KMS-11 (cell line): ENCODE data around the gene TSPEAR.

Experiments
- H2AFZ ChIP-seq: fragments of 200-600 bp; sonication (generic); 2 replicates; pipeline ENCODE4 v1.6.1; 2016; ENCODE audit warnings: antibody characterized with exemption, mixed run types, low read depth
- H3K27ac ChIP-seq: fragments of 200-600 bp; sonication (generic); 2 replicates; pipeline ENCODE4 v1.6.1; 2016; ENCODE audit warnings: mild to moderate bottlenecking, mixed run types
- H3K27me3 ChIP-seq: fragments of 200-600 bp; sonication (generic); 2 replicates; pipeline ENCODE4 v1.6.1; 2017; ENCODE audit warnings: mild to moderate bottlenecking, low read depth, mixed run types, moderate library complexity; ENCODE audit not compliant: insufficient read depth
- H3K36me3 ChIP-seq: fragments of 200-600 bp; sonication (generic); 2 replicates; pipeline ENCODE4 v1.6.1; 2017; ENCODE audit warnings: mild to moderate bottlenecking, mixed run types; ENCODE audit not compliant: insufficient read depth
- H3K4me1 ChIP-seq: fragments of 200-600 bp; sonication (generic); 2 replicates; pipeline ENCODE4 v1.6.1; 2016; ENCODE audit warnings: mild to moderate bottlenecking, low read depth, mixed run types; ENCODE audit not compliant: poor library complexity, severe bottlenecking
- H3K4me2 ChIP-seq: fragments of 200-600 bp; sonication (generic); 2 replicates; pipeline ENCODE4 v1.7.0; 2016; ENCODE audit warnings: mild to moderate bottlenecking, mixed run types
- H3K4me3 ChIP-seq: fragments of 200-600 bp; sonication (generic); IDR thresholded peaks from 2 replicates; pipeline ENCODE4 v1.6.1; 2017; ENCODE audit warnings: low read depth, low read length, mixed read lengths; ENCODE audit not compliant: insufficient read depth
- H3K79me2 ChIP-seq: fragments of 200-600 bp; sonication (generic); 2 replicates; pipeline ENCODE4 v1.6.1; 2016; ENCODE audit warnings: low read depth, mixed run types; ENCODE audit not compliant: insufficient read depth
- H3K9ac ChIP-seq: fragments of 200-600 bp; sonication (generic); 2 replicates; pipeline ENCODE4 v1.6.1; 2016; ENCODE audit warnings: mild to moderate bottlenecking, mixed run types
- H4K20me1 ChIP-seq: fragments of 200-600 bp; sonication (generic); 2 replicates; pipeline ENCODE4 v1.6.1; 2016; ENCODE audit warnings: mild to moderate bottlenecking, mixed run types; ENCODE audit not compliant: insufficient read depth
- CTCF ChIP-seq: fragments of 200-600 bp; sonication (generic); conservative IDR thresholded peaks from 2 replicates; pipeline ENCODE4 v1.6.1; 2017; ENCODE audit warnings: low read depth, mild to moderate bottlenecking, antibody characterized with exemption, low read length, moderate library complexity, mixed read lengths

The TSPEAR gene

GRCh38 chr21:44530221-44530902, 181.0 kb downstream of the TSPEAR start:
- H3K4me1 ChIP-seq = no peaks in the 10 kb centered on the region
- no peak overlapping the region for H3K4me3 ChIP-seq
- H2AFZ ChIP-seq = no peak overlapping the region
- H3K9ac ChIP-seq = no peak overlapping the region
- no peak overlapping the region for H3K27ac ChIP-seq
- TF ChIP-seq CTCF = no peak
- H3K36me3 ChIP-seq = no peaks in the 10 kb centered on the region
- no peaks in the 10 kb centered on the region for H4K20me1 ChIP-seq
- no peaks in the 10 kb centered on the region for H3K79me2 ChIP-seq
- no peak overlapping the region for H3K4me2 ChIP-seq
- peaks cover 51% of the 10 kb centered on the region for H3K27me3 ChIP-seq

GRCh38 chr21:44529503-44530125, 181.8 kb downstream of the TSPEAR start:
- H3K4me3 ChIP-seq = no peak overlapping the region
- no peak overlapping the region for H3K4me2 ChIP-seq
- no peaks in the 10 kb centered on the region for H4K20me1 ChIP-seq
- no peak overlapping the region for H2AFZ ChIP-seq
- no peaks in the 10 kb centered on the region for H3K79me2 ChIP-seq
- no peak overlapping the region for H3K9ac ChIP-seq
- no peaks in the 10 kb centered on the region for H3K4me1 ChIP-seq
- no peak for TF ChIP-seq CTCF
- no peaks in the 10 kb centered on the region for H3K36me3 ChIP-seq
- no peak overlapping the region for H3K27ac ChIP-seq
- peaks cover 51% of the 10 kb centered on the region for H3K27me3 ChIP-seq

- Histone ChIP-seq H3K4me1 (no peaks in the 10 kb centered on the region), H3K9ac (no peak overlapping the region), H2AFZ (no peak overlapping the region), H4K20me1 (no peaks in the 10 kb centered on the region), H3K36me3 (no peaks in the 10 kb centered on the region), H3K27ac (no peak overlapping the region), H3K4me3 (no peak overlapping the region), H3K27me3 (peaks cover 51% of the 10 kb centered on the region), H3K79me2 (no peaks in the 10 kb centered on the region), H3K4me2 (no peak overlapping the region)
- TF ChIP-seq CTCF = no peak
These were observed 182.4 kb downstream of the TSPEAR start for GRCh38 chr21:44529011-44529421.

GRCh38 chr21:44528634-44528995, 182.8 kb downstream of the TSPEAR start:
- no peak for TF ChIP-seq CTCF
- Histone ChIP-seq H2AFZ (no peak overlapping the region), H3K9ac (no peak overlapping the region), H3K4me3 (no peak overlapping the region), H3K4me2 (no peak overlapping the region), H3K79me2 (no peaks in the 10 kb centered on the region), H4K20me1 (no peaks in the 10 kb centered on the region), H3K36me3 (no peaks in the 10 kb centered on the region), H3K4me1 (no peaks in the 10 kb centered on the region), H3K27me3 (peaks cover 51% of the 10 kb centered on the region), H3K27ac (no peak overlapping the region)
